Naive B cell (primary cell): ENCODE measurements around the gene TXNRD3. TPM values are rescaled to one million over a fixed set of nuclear protein-coding genes. Genes with fewer than 3 reads are reported as not detected.

Experiments used
- ATAC-seq, 2 donors: fragments of 150-1000 bp; cut with Tn5 transposase; 2 replicates each; pipeline ENCODE4 v1.10.0; 2021; ENCODE audit warnings: low read depth in 2 of 2, mild to moderate bottlenecking in 2 of 2, moderate library complexity in 2 of 2
- DNase-seq: peaks from one replicate; pipeline ENCODE4 v3.0.0; 2022
- H3K27ac Mint-ChIP-seq, 6 donors: one replicate each; pipeline ENCODE4 v1.8.0; 2020 to 2022; ENCODE audit warnings: mild to moderate bottlenecking in 6 of 6, mixed read lengths in 6 of 6, moderate library complexity in 5 of 6, inconsistent platforms in 2 of 6
- H3K27me3 Mint-ChIP-seq, 3 donors: one replicate each; pipeline ENCODE4 v1.8.0; 2021 to 2022; ENCODE audit warnings: mixed read lengths in 3 of 3, mild to moderate bottlenecking in 1 of 3
- H3K36me3 Mint-ChIP-seq, 2 donors: one replicate each; pipeline ENCODE4 v1.8.0; 2020 to 2022; ENCODE audit warnings: mixed read lengths in 2 of 2, inconsistent platforms in 1 of 2, mild to moderate bottlenecking in 1 of 2
- H3K4me1 Mint-ChIP-seq, 3 donors: one replicate each; pipeline ENCODE4 v1.8.0; 2020 to 2022; ENCODE audit warnings: mixed read lengths in 3 of 3, inconsistent platforms in 1 of 3, mild to moderate bottlenecking in 1 of 3, moderate library complexity in 1 of 3
- H3K4me3 Mint-ChIP-seq, 8 donors: one replicate each; pipeline ENCODE4 v1.8.0; 2020 to 2022; ENCODE audit warnings: mild to moderate bottlenecking in 8 of 8, mixed read lengths in 8 of 8, moderate library complexity in 8 of 8, inconsistent platforms in 2 of 8
- H3K9me3 Mint-ChIP-seq, 7 donors: one replicate each; pipeline ENCODE4 v1.8.0; 2020 to 2022; ENCODE audit warnings: mixed read lengths in 7 of 7, mild to moderate bottlenecking in 5 of 7, inconsistent platforms in 2 of 7, moderate library complexity in 1 of 7
- polyA plus RNA-seq, 6 donors: library from polyadenylated mRNA; unstranded; fragments of 300-500 nt; fragmentation: Illumina TruSeq; gene quantifications; one replicate each; pipeline ENCODE4 v1.2.3, GENCODE V29; 2021; ENCODE audit warnings: low read depth in 6 of 6

Gene TXNRD3
- polyA plus RNA-seq, 6 donors from 2014 or later, result 0.39 to 2.6 (median 1.1) TPM; not detected in 1

GRCh38 chr3:126680667-126681055, 25.7 kb upstream of the TXNRD3 start:
- DNase-seq (no peak), ATAC-seq (no peak)
- Mint-ChIP-seq H3K4me3 (no peak overlapping the region), H3K36me3 (no peaks in the 10 kb centered on the region), H3K27ac (no peak overlapping the region), H3K9me3 (no peaks in the 10 kb centered on the region), H3K4me1 (peaks cover 19% of the 10 kb centered on the region in 3 donors), H3K27me3 (peaks cover 0 to 10% (median 9%) of the 10 kb centered on the region in 3 donors)

GRCh38 chr3:126679831-126680666, 25.1 kb upstream of the TXNRD3 start:
- H3K4me3 Mint-ChIP-seq, result peak overlapping the region in 2 of 8 donors; percentile 14 to 90
- H3K27ac Mint-ChIP-seq, result peak overlapping the region in 1 of 6 donors; percentile 35
- no peaks in the 10 kb centered on the region for H3K36me3 Mint-ChIP-seq
- ATAC-seq, result no peak
- H3K9me3 Mint-ChIP-seq, result peaks cover 0 to under 1% (median 0%) of the 10 kb centered on the region in 7 donors
- DNase-seq, result no peak
- H3K27me3 Mint-ChIP-seq, result peaks cover 0 to 10% (median 9%) of the 10 kb centered on the region in 3 donors
- H3K4me1 Mint-ChIP-seq, result peaks cover 19% of the 10 kb centered on the region in 3 donors

GRCh38 chr3:126679318-126679751, 24.4 kb upstream of the TXNRD3 start:
- ATAC-seq (peak; percentile 79), DNase-seq (peak; percentile 68)
- Mint-ChIP-seq H3K4me3 (peak overlapping the region; percentile 71 to 91 (median 90)), H3K27ac (peak overlapping the region in 4 of 6 donors; percentile 51 to 85 (median 78)), H3K36me3 (peaks cover 0 to 4% of the 10 kb centered on the region in 2 donors), H3K9me3 (peaks cover 0 to 7% (median 3%) of the 10 kb centered on the region in 7 donors), H3K4me1 (peaks cover 19% of the 10 kb centered on the region in 3 donors), H3K27me3 (peaks cover 0 to 10% (median 9%) of the 10 kb centered on the region in 3 donors)

- H3K27ac Mint-ChIP-seq, result peak overlapping the region in 5 of 6 donors; percentile 51 to 85 (median 73)
- ATAC-seq, result peak; percentile 49 to 66
- H3K36me3 Mint-ChIP-seq, result peaks cover 0 to 4% of the 10 kb centered on the region in 2 donors
- H3K27me3 Mint-ChIP-seq, result peaks cover 0 to 10% (median 9%) of the 10 kb centered on the region in 3 donors
- no peak for DNase-seq
- H3K4me3 Mint-ChIP-seq, result peak overlapping the region; percentile 71 to 91 (median 90)
- peaks cover 0 to 12% (median 5%) of the 10 kb centered on the region in 7 donors for H3K9me3 Mint-ChIP-seq
- peaks cover 19% of the 10 kb centered on the region in 3 donors for H3K4me1 Mint-ChIP-seq
Observed at GRCh38 chr3:126678693-126679317, 23.9 kb upstream of the TXNRD3 start.

GRCh38 chr3:126677862-126678503, 23.1 kb upstream of the TXNRD3 start:
- Mint-ChIP-seq H3K27me3 (peaks cover 0 to 10% (median 9%) of the 10 kb centered on the region in 3 donors), H3K36me3 (peaks cover 0 to 4% of the 10 kb centered on the region in 2 donors), H3K9me3 (peaks cover 0 to 18% (median 5%) of the 10 kb centered on the region in 7 donors), H3K4me3 (peak overlapping the region in 5 of 8 donors; percentile 11 to 90 (median 84)), H3K27ac (peak overlapping the region in 2 of 6 donors; percentile 62 to 84), H3K4me1 (peaks cover 16 to 19% (median 19%) of the 10 kb centered on the region in 3 donors)
- no peak for ATAC-seq
- no peak for DNase-seq

DNA sequence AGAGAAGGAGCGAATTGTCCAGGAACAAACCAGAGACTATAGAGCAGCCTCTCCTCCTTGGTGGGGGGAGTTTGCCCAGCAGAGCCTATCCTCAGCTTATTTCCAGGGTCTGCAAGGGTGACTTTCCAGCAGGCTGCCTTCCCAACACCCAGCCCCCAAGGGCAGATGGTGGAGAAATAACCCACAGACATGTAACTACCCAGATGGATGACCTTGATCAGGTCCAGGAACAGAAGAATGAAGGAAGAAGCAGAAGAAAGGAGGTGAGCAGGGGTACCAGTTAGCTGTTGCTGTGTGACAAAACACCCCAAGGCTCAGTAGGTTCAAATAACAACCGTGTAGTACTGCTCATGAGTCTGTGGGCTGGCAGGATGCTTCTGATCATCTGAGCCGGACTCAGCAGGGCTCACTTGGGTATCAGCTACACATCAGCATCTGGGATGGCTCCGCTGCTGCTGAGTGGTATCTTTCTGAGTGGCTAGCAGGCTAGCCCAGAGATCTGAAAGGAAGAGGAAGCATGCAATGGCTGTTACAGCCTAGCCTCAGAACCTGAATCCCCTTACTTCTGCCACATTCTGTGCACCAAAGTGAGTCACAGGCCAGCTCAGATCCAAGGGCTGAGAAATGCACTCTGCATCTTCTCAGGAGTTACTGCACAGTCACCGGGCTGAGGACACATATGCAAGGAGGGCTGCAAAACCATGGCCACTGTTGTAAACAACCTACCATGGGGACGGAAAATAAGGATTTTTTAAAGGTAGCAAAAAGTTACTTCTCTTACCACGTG, 22.2 kb upstream of the TXNRD3 start:
- ATAC-seq, result no peak
- peaks cover 0 to 10% (median 9%) of the 10 kb centered on the region in 3 donors for H3K27me3 Mint-ChIP-seq
- H3K27ac Mint-ChIP-seq, result peak overlapping the region in 2 of 6 donors; percentile 29 to 63
- H3K9me3 Mint-ChIP-seq, result peaks cover 0 to 18% (median 5%) of the 10 kb centered on the region in 7 donors
- H3K4me3 Mint-ChIP-seq, result peak overlapping the region in 2 of 8 donors; percentile 1 to 23
- H3K36me3 Mint-ChIP-seq, result peaks cover 0 to 4% of the 10 kb centered on the region in 2 donors
- H3K4me1 Mint-ChIP-seq, result peaks cover 16 to 19% (median 19%) of the 10 kb centered on the region in 3 donors
- DNase-seq, result no peak

GRCh38 chr3:126672741-126673140, 17.8 kb upstream of the TXNRD3 start:
- H3K27me3 Mint-ChIP-seq, result peaks cover 0 to 9% (median 5%) of the 10 kb centered on the region in 3 donors
- peaks cover 0 to 8% (median 3%) of the 10 kb centered on the region in 3 donors for H3K4me1 Mint-ChIP-seq
- no peak overlapping the region for H3K4me3 Mint-ChIP-seq
- H3K9me3 Mint-ChIP-seq, result peaks cover 0 to 30% (median 14%) of the 10 kb centered on the region in 7 donors
- H3K36me3 Mint-ChIP-seq, result peaks cover 0 to 4% of the 10 kb centered on the region in 2 donors
- DNase-seq (no peak), ATAC-seq (no peak)
- peak overlapping the region in 1 of 6 donors; percentile 21 for H3K27ac Mint-ChIP-seq

DNA sequence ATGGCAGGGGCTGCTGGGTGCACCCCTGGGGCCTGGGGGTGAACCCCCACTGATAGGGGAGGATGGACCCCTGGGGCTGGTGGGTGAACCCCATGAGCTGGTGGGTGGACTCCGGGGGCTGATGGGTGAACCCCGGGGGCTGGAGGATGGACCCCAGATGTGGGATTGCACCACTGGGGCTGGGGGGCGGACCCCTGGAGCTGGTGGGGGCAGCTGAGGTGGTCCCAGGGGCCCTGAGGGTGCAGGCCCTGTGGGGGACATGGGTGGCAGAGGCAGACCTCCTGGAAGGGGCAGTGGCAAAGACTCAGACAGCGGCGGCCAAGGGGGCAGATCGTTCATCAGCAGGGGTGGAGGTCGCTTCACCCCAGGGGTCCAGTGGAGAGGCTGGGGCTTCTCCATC, 17.4 kb upstream of the TXNRD3 start:
- Mint-ChIP-seq H3K36me3 (peaks cover 0 to 4% of the 10 kb centered on the region in 2 donors), H3K9me3 (peaks cover 0 to 30% (median 14%) of the 10 kb centered on the region in 7 donors), H3K27me3 (peaks cover 0 to 9% (median 5%) of the 10 kb centered on the region in 3 donors), H3K4me1 (peaks cover 0 to 4% (median 0%) of the 10 kb centered on the region in 3 donors), H3K27ac (no peak overlapping the region), H3K4me3 (no peak overlapping the region)
- DNase-seq (no peak), ATAC-seq (no peak)

GRCh38 chr3:126671521-126671920, 16.6 kb upstream of the TXNRD3 start:
- Mint-ChIP-seq H3K4me3 (no peak overlapping the region), H3K36me3 (peaks cover 0 to 4% of the 10 kb centered on the region in 2 donors), H3K27ac (peak overlapping the region in 2 of 6 donors; percentile 8 to 67), H3K27me3 (peaks cover 0 to 5% (median 4%) of the 10 kb centered on the region in 3 donors), H3K4me1 (peaks cover 0 to 2% (median 0%) of the 10 kb centered on the region in 3 donors), H3K9me3 (peaks cover 0 to 30% (median 14%) of the 10 kb centered on the region in 7 donors)
- ATAC-seq (peak; percentile 58 to 83), DNase-seq (peak; percentile 7)

- Mint-ChIP-seq H3K4me3 (no peak overlapping the region), H3K36me3 (no peaks in the 10 kb centered on the region), H3K9me3 (peaks cover 1 to 16% (median 10%) of the 10 kb centered on the region in 7 donors), H3K4me1 (peaks cover 0 to 4% (median 0%) of the 10 kb centered on the region in 3 donors), H3K27me3 (peaks cover 0 to 10% (median 5%) of the 10 kb centered on the region in 3 donors), H3K27ac (peak overlapping the region in 1 of 6 donors; percentile 28)
- DNase-seq (no peak), ATAC-seq (no peak)
Observed at GRCh38 chr3:126668450-126669401, 13.8 kb upstream of the TXNRD3 start.

GRCh38 chr3:126667631-126668449, 12.9 kb upstream of the TXNRD3 start:
- no peak for ATAC-seq
- Mint-ChIP-seq H3K27me3 (peaks cover 0 to 14% (median 10%) of the 10 kb centered on the region in 3 donors), H3K4me1 (peaks cover 0 to 4% (median 0%) of the 10 kb centered on the region in 3 donors), H3K4me3 (no peak overlapping the region), H3K36me3 (no peaks in the 10 kb centered on the region), H3K27ac (no peak overlapping the region), H3K9me3 (peaks cover 1 to 14% (median 10%) of the 10 kb centered on the region in 7 donors)
- no peak for DNase-seq
